Measurements from ENCODE around the gene OR5B2.
"Not testable (repeated sequence)": the region's sequence is repeated elsewhere in the genome, so short reads cannot be mapped to it uniquely, and the experiment has no call there.

Gene OR5B2

GRCh38 chr11:58428021-58428420 is at the start of gene OR5B2:
Gene OR5B2 (minus strand): TSS chr11:58428121. CDS start chr11:58423261, 4,860 bp downstream.
- DNase-seq (ENCODE audit: low read depth in 2 of 2), result no peak

GRCh38 chr11:58471892-58472291 is 44.0 kb upstream of the OR5B2 start:
- DNase-seq (ENCODE audit: low read depth in 2 of 2), result no peak

GRCh38 chr11:58466293-58466692 is 38.4 kb upstream of the OR5B2 start:
- no peak for DNase-seq (ENCODE audit: low read depth in 2 of 2)

- DNase-seq (ENCODE audit: low read depth in 2 of 2), result no peak
Measured at GRCh38 chr11:58465690-58466089, 37.8 kb upstream of the OR5B2 start.

- DNase-seq (ENCODE audit: low read depth in 2 of 2), result no peak
Measured at GRCh38 chr11:58451585-58451984, 23.7 kb upstream of the OR5B2 start.

GRCh38 chr11:58446294-58446693 is 18.4 kb upstream of the OR5B2 start:
- DNase-seq (ENCODE audit: low read depth in 2 of 2), result no peak

GRCh38 chr11:58444300-58444699 is 16.4 kb upstream of the OR5B2 start:
- no peak for DNase-seq (ENCODE audit: low read depth in 2 of 2)

- DNase-seq (ENCODE audit: low read depth in 2 of 2), result no peak
Measured at GRCh38 chr11:58442136-58442535, 14.2 kb upstream of the OR5B2 start, which contains the start of gene OR5B12. Gene OR5B12 (minus strand): TSS chr11:58442236. CDS start chr11:58440151, 2,085 bp downstream.

- no peak for DNase-seq (ENCODE audit: low read depth in 2 of 2)
Measured at GRCh38 chr11:58438486-58438885, 10.6 kb upstream of the OR5B2 start.

- no peak for DNase-seq (ENCODE audit: low read depth in 2 of 2)
Measured at GRCh38 chr11:58434217-58434616, 6.3 kb upstream of the OR5B2 start.

GRCh38 chr11:58433638-58434203 is 5.8 kb upstream of the OR5B2 start:
- DNase-seq (ENCODE audit: low read depth in 2 of 2), result no peak

GRCh38 chr11:58429273-58429672 is 1.4 kb upstream of the OR5B2 start:
- no peak for DNase-seq (ENCODE audit: low read depth in 2 of 2)

GRCh38 chr11:58406774-58407173 is 21.1 kb downstream of the OR5B2 start, which contains the start of gene OR5B3:
Gene OR5B3 (minus strand): TSS chr11:58406874. CDS start chr11:58403409, 3,465 bp downstream.
- DNase-seq (ENCODE audit: low read depth in 2 of 2), result no peak

GRCh38 chr11:58399622-58400021 is 28.3 kb downstream of the OR5B2 start:
- DNase-seq (ENCODE audit: low read depth in 2 of 2), result not testable (repeated sequence)

- no peak for DNase-seq (ENCODE audit: low read depth in 2 of 2)
Measured at GRCh38 chr11:58395581-58395980, 32.3 kb downstream of the OR5B2 start.

- no peak for DNase-seq (ENCODE audit: low read depth in 2 of 2)
Measured at GRCh38 chr11:58394195-58394594, 33.7 kb downstream of the OR5B2 start.

GRCh38 chr11:58392746-58393145 is 35.2 kb downstream of the OR5B2 start:
- DNase-seq (ENCODE audit: low read depth in 2 of 2), result no peak

GRCh38 chr11:58391879-58392278 is 36.0 kb downstream of the OR5B2 start:
- no peak for DNase-seq (ENCODE audit: low read depth in 2 of 2)

- DNase-seq (ENCODE audit: low read depth in 2 of 2), result no peak
Measured at GRCh38 chr11:58390551-58391063, 37.3 kb downstream of the OR5B2 start.
